NCI-H774 (cell line): ENCODE measurements around the gene PSMD2.

ENCODE experiments used
- DNase-seq: peaks from one replicate; lab custom pipeline; 2025; lab: John Stamatoyannopoulos, UW

The PSMD2 gene

DNA sequence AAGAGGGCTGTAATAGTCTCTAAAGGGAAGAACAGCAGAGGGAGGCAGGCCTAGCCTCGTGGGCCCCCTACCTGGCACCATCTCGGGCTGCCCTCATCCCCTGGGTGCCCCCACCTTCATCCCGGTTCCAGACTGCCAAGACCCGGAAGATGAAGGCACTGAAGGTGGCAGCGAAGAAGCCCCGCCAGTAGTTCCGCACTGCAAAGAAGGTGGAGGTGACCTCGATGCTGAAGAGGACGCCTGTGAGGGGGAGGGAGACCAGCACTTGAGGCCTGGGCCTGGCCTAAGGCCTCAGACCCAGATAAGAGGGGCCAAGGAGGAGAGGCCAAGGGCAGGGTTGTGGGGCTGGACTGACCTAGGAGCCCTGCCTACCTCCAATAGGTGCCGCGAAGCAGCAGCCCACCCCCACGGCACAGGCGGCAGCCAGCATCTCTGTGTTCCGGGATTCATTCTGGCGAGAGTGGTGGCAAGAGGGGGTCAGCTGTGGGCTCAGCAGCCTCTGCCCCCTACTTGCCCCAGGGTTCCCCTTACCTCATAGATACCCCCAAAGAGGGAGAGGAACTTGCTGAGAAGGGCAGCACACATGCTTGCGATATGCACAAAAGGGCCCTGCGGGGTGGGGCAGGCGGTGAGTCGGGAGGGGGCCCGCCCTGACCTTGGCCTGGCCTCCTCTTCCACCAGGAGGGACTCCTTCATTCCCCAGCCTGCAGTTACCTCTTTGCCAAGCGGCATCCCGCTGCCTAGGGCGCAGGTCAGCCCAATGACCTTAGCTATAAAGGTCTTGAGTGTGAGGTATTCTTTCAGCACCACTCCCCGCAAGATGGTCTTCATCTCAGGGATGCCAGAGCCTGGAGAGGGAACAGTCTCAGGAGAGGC, 58.4 kb downstream of the PSMD2 start:
- no peak for DNase-seq

DNA sequence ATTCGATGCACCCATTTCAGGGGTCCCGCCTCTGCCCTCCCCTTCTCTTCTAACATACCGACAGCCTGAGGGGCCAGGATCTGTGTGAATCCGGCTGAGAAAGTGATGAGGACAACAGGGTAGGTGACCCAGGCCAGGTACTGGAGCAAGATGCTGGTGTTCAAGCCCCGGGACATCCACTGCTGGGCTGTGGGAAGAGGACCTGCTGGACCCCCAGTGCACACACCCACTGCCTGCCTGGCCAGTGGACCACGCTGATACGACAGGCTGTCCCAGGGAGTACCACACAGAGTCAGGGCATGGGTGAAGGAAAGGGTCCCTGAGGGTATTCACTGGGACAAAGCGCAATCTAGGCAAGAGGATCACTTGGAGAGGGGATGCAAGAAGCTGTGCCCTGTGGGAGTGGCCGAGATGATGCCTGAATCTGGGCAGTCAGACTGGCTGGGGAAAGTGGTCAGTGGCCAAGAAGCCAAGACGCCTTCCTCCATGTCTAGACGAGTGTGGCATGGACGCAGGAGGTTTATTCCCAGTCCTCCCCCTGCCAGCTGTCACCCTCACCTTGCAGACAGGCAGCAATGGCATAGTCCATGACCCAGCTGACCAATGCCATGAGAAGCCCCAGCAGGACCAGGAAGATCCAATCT, 59.2 kb downstream of the PSMD2 start:
- no peak for DNase-seq
